Activated CD4-positive, alpha-beta T cell treated with anti-CD3 and anti-CD28 coated beads for 36 hours (primary cell): Measurements from ENCODE around the gene SLC10A7. TPM values are rescaled to one million over a fixed set of nuclear protein-coding genes. Genes with fewer than 3 reads are reported as not detected.

Source experiments
- ATAC-seq: fragments of 200-7000 bp; cut with Tn5 transposase; one replicate; pipeline ENCODE4 v1.10.0; 2021; ENCODE audit warnings: mild to moderate bottlenecking, moderate library complexity
- CTCF ChIA-PET: fragments of 350-600 bp; sonication (Branson Sonifier 250); formaldehyde crosslinking; loops from one replicate; lab custom pipeline; 2021; ENCODE audit warnings: antibody characterized with exemption; lab: Charles Lee
- POLR2A ChIA-PET: fragments of 350-600 bp; sonication (Branson Sonifier 250); formaldehyde crosslinking; loops from one replicate; lab custom pipeline; 2021; ENCODE audit warnings: antibody characterized with exemption, inconsistent platforms; lab: Charles Lee
- DNase-seq: peaks from one replicate; pipeline ENCODE4 v3.0.0-alpha.2; 2020
- H3K27ac Mint-ChIP-seq: one replicate; pipeline ENCODE4 v1.8.0; 2021; ENCODE audit warnings: mixed read lengths
- H3K27me3 Mint-ChIP-seq: one replicate; pipeline ENCODE4 v1.8.0; 2021; ENCODE audit warnings: mixed read lengths
- H3K36me3 Mint-ChIP-seq: one replicate; pipeline ENCODE4 v1.8.0; 2021; ENCODE audit warnings: low read depth, mixed read lengths
- H3K4me1 Mint-ChIP-seq: one replicate; pipeline ENCODE4 v1.8.0; 2021; ENCODE audit warnings: mixed read lengths
- H3K4me3 Mint-ChIP-seq: one replicate; pipeline ENCODE4 v1.8.0; 2021; ENCODE audit warnings: mild to moderate bottlenecking, moderate library complexity, mixed read lengths
- H3K9me3 Mint-ChIP-seq: one replicate; pipeline ENCODE4 v1.8.0; 2021; ENCODE audit warnings: low read depth, mixed read lengths
- intact Hi-C, 2 experiments: fragments of 100-400 bp; cut with DNase I in 1 of 2; cut with micrococcal nuclease in 1 of 2; formaldehyde crosslinking; loops; one replicate each; pipeline versions ENCODE4 v1.14.2 to v1.15.1; 2022 to 2024; cut with DNase I, micrococcal nuclease
- total RNA-seq, 2 experiments: library from RNA; stranded (reverse); gene quantifications; one replicate each; pipeline ENCODE4 v1.2.3, GENCODE V29; 2021

The SLC10A7 gene
- total RNA-seq, 2 experiments from 2014 or later: 16.5 to 19.2 TPM

GRCh38 chr4:146439999-146440398, 81.7 kb downstream of the SLC10A7 start:
- no peaks in the 10 kb centered on the region for H3K27me3 Mint-ChIP-seq
- intact Hi-C loops: no loop called here
- ATAC-seq (no peak), DNase-seq (no peak)
- peaks cover 5% of the 10 kb centered on the region for H3K36me3 Mint-ChIP-seq
- H3K27ac Mint-ChIP-seq: no peak overlapping the region
- H3K4me1 Mint-ChIP-seq: peaks cover 11% of the 10 kb centered on the region
- no peak overlapping the region for H3K4me3 Mint-ChIP-seq
- ChIA-PET CTCF (interaction anchor here (1.1 kb wide), 1 partner anchor 13 kb away, joined by 3 read pairs; no protein-coding TSS in a partner anchor), POLR2A (interaction anchor here (0.6 kb wide), 1 partner anchor 285 kb away, joined by 4 read pairs; no protein-coding TSS in a partner anchor)
- H3K9me3 Mint-ChIP-seq: no peaks in the 10 kb centered on the region

GRCh38 chr4:146439437-146439836, 82.3 kb downstream of the SLC10A7 start:
- Mint-ChIP-seq H3K9me3 (no peaks in the 10 kb centered on the region), H3K36me3 (peaks cover 4% of the 10 kb centered on the region), H3K4me1 (peaks cover 11% of the 10 kb centered on the region), H3K27me3 (no peaks in the 10 kb centered on the region), H3K27ac (no peak overlapping the region), H3K4me3 (no peak overlapping the region)
- intact Hi-C loops: no loop called here
- no peak for ATAC-seq
- CTCF ChIA-PET: interaction anchor here (1.1 kb wide), 1 partner anchor 14 kb away, joined by 3 read pairs; no protein-coding TSS in a partner anchor
- DNase-seq: no peak
- POLR2A ChIA-PET: interaction anchor here (0.6 kb wide), 1 partner anchor 285 kb away, joined by 4 read pairs; no protein-coding TSS in a partner anchor

- peaks cover 4% of the 10 kb centered on the region for H3K36me3 Mint-ChIP-seq
- H3K27me3 Mint-ChIP-seq: no peaks in the 10 kb centered on the region
- peaks cover 11% of the 10 kb centered on the region for H3K4me1 Mint-ChIP-seq
- ChIA-PET CTCF (no interaction called here), POLR2A (no interaction called here)
- H3K27ac Mint-ChIP-seq: no peak overlapping the region
- no peaks in the 10 kb centered on the region for H3K9me3 Mint-ChIP-seq
- intact Hi-C loops: no loop called here
- DNase-seq (no peak), ATAC-seq (no peak)
- H3K4me3 Mint-ChIP-seq: no peak overlapping the region
Observed at GRCh38 chr4:146437778-146438177, 84.0 kb downstream of the SLC10A7 start.

- Mint-ChIP-seq H3K4me1 (peaks cover 8% of the 10 kb centered on the region), H3K36me3 (peaks cover 4% of the 10 kb centered on the region), H3K27me3 (no peaks in the 10 kb centered on the region), H3K4me3 (no peak overlapping the region), H3K27ac (no peak overlapping the region), H3K9me3 (no peaks in the 10 kb centered on the region)
- POLR2A ChIA-PET: no interaction called here
- DNase-seq: no peak
- intact Hi-C loops: no loop called here
- no peak for ATAC-seq
- CTCF ChIA-PET: interaction anchor here (0.6 to 1.4 kb wide), 3 partner anchors 10 to 263 kb away, joined by 3 to 5 read pairs (median 4); no protein-coding TSS in a partner anchor
Observed at GRCh38 chr4:146436423-146437162, 85.1 kb downstream of the SLC10A7 start.

- no peaks in the 10 kb centered on the region for H3K27me3 Mint-ChIP-seq
- intact Hi-C loops: no loop called here
- no peaks in the 10 kb centered on the region for H3K9me3 Mint-ChIP-seq
- peaks cover 8% of the 10 kb centered on the region for H3K4me1 Mint-ChIP-seq
- ChIA-PET POLR2A (no interaction called here), CTCF (interaction anchor here (0.6 to 1.4 kb wide), 3 partner anchors 9 to 263 kb away, joined by 3 to 5 read pairs (median 4); no protein-coding TSS in a partner anchor)
- ATAC-seq (no peak), DNase-seq (no peak)
- peaks cover 4% of the 10 kb centered on the region for H3K36me3 Mint-ChIP-seq
- no peak overlapping the region for H3K27ac Mint-ChIP-seq
- H3K4me3 Mint-ChIP-seq: no peak overlapping the region
Observed at GRCh38 chr4:146435962-146436361, 85.8 kb downstream of the SLC10A7 start.

GRCh38 chr4:146432065-146432464, 89.7 kb downstream of the SLC10A7 start:
- CTCF ChIA-PET: no interaction called here
- no peak overlapping the region for H3K4me3 Mint-ChIP-seq
- no peaks in the 10 kb centered on the region for H3K27me3 Mint-ChIP-seq
- no peaks in the 10 kb centered on the region for H3K4me1 Mint-ChIP-seq
- POLR2A ChIA-PET: no interaction called here
- ATAC-seq (no peak), DNase-seq (no peak)
- no peaks in the 10 kb centered on the region for H3K9me3 Mint-ChIP-seq
- H3K36me3 Mint-ChIP-seq: peaks cover 2% of the 10 kb centered on the region
- H3K27ac Mint-ChIP-seq: no peak overlapping the region
- intact Hi-C loops: no loop called here

- Mint-ChIP-seq H3K27me3 (no peaks in the 10 kb centered on the region), H3K9me3 (no peaks in the 10 kb centered on the region), H3K27ac (no peak overlapping the region), H3K36me3 (peaks cover 3% of the 10 kb centered on the region), H3K4me1 (no peaks in the 10 kb centered on the region), H3K4me3 (no peak overlapping the region)
- DNase-seq (no peak), ATAC-seq (no peak)
- intact Hi-C loops: no loop called here
- CTCF ChIA-PET: interaction anchor here (0.7 kb wide), 1 partner anchor 12 kb away, joined by 6 read pairs; no protein-coding TSS in a partner anchor
- POLR2A ChIA-PET: no interaction called here
Observed at GRCh38 chr4:146428298-146428697, 93.4 kb downstream of the SLC10A7 start.

- H3K4me3 Mint-ChIP-seq: no peak overlapping the region
- ATAC-seq (no peak), DNase-seq (no peak)
- ChIA-PET POLR2A (no interaction called here), CTCF (no interaction called here)
- no peaks in the 10 kb centered on the region for H3K27me3 Mint-ChIP-seq
- H3K36me3 Mint-ChIP-seq: peaks cover 2% of the 10 kb centered on the region
- no peaks in the 10 kb centered on the region for H3K4me1 Mint-ChIP-seq
- intact Hi-C loops: no loop called here
- no peaks in the 10 kb centered on the region for H3K9me3 Mint-ChIP-seq
- H3K27ac Mint-ChIP-seq: no peak overlapping the region
Observed at GRCh38 chr4:146417822-146418221, 103.9 kb downstream of the SLC10A7 start.

GRCh38 chr4:146415829-146416228, 105.9 kb downstream of the SLC10A7 start:
- Mint-ChIP-seq H3K36me3 (peaks cover 2% of the 10 kb centered on the region), H3K4me3 (no peak overlapping the region), H3K27ac (no peak overlapping the region), H3K4me1 (no peaks in the 10 kb centered on the region), H3K27me3 (no peaks in the 10 kb centered on the region), H3K9me3 (no peaks in the 10 kb centered on the region)
- no peak for ATAC-seq
- CTCF ChIA-PET: no interaction called here
- POLR2A ChIA-PET: no interaction called here
- no peak for DNase-seq
- intact Hi-C loops: no loop called here

- no peak overlapping the region for H3K27ac Mint-ChIP-seq
- H3K36me3 Mint-ChIP-seq: no peaks in the 10 kb centered on the region
- intact Hi-C loops: no loop called here
- no peak for DNase-seq
- ChIA-PET POLR2A (no interaction called here), CTCF (interaction anchor here (0.6 kb wide), 1 partner anchor 115 kb away, joined by 3 read pairs; no protein-coding TSS in a partner anchor)
- no peaks in the 10 kb centered on the region for H3K9me3 Mint-ChIP-seq
- no peak overlapping the region for H3K4me3 Mint-ChIP-seq
- no peaks in the 10 kb centered on the region for H3K27me3 Mint-ChIP-seq
- no peak for ATAC-seq
- H3K4me1 Mint-ChIP-seq: no peaks in the 10 kb centered on the region
Observed at GRCh38 chr4:146407669-146408084, 114.1 kb downstream of the SLC10A7 start.

GRCh38 chr4:146407257-146407656, 114.5 kb downstream of the SLC10A7 start:
- intact Hi-C loops: no loop called here
- CTCF ChIA-PET: no interaction called here
- no peak overlapping the region for H3K4me3 Mint-ChIP-seq

GRCh38 chr4:146401274-146401673, 120.5 kb downstream of the SLC10A7 start:
- Mint-ChIP-seq H3K27ac (no peak overlapping the region), H3K4me3 (no peak overlapping the region), H3K4me1 (no peaks in the 10 kb centered on the region), H3K36me3 (no peaks in the 10 kb centered on the region), H3K27me3 (no peaks in the 10 kb centered on the region), H3K9me3 (no peaks in the 10 kb centered on the region)
- ATAC-seq: no peak
- ChIA-PET POLR2A (no interaction called here), CTCF (no interaction called here)
- no peak for DNase-seq
- intact Hi-C loops: no loop called here

More at GRCh38 chr4:146407257-146407656, 114.5 kb downstream of the SLC10A7 start:
- Mint-ChIP-seq H3K36me3 (no peaks in the 10 kb centered on the region), H3K9me3 (no peaks in the 10 kb centered on the region), H3K27ac (no peak overlapping the region), H3K27me3 (no peaks in the 10 kb centered on the region), H3K4me1 (no peaks in the 10 kb centered on the region)
- POLR2A ChIA-PET: no interaction called here
- ATAC-seq (no peak), DNase-seq (no peak)
